GM10266 (cell line): ENCODE measurements around the gene SIK2.

Experiments used
- DNase-seq: peaks from one replicate; pipeline ENCODE4 v3.0.0; 2012; ENCODE audit errors: extremely low spot score
- CTCF ChIP-seq: IDR thresholded peaks from 2 replicates; pipeline ENCODE4 v1.5.1; 2012; ENCODE audit warnings: mild to moderate bottlenecking, low read depth; ENCODE audit not compliant: control insufficient read depth, insufficient read depth; ENCODE audit errors: missing control alignments

SIK2 gene

DNA sequence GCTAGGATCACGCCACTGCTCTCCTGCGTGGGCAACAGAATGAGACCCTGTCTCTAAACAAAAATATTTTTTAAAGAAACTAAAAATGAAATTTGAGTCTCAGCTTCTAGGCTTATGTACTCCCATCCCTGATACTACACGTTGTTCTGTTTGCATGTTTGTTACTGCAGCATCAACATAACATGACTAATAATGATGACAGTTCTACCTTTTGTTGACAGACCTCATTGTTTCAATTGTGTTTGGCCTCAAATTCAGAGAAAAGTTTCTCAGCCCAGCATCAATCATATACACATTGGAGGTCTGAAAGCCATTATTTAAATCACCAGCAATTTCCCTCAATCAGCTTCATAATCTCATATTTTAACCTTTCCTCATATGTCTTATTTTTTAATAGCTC is 40.9 kb upstream of the SIK2 start:
- no peak for TF ChIP-seq CTCF

DNA sequence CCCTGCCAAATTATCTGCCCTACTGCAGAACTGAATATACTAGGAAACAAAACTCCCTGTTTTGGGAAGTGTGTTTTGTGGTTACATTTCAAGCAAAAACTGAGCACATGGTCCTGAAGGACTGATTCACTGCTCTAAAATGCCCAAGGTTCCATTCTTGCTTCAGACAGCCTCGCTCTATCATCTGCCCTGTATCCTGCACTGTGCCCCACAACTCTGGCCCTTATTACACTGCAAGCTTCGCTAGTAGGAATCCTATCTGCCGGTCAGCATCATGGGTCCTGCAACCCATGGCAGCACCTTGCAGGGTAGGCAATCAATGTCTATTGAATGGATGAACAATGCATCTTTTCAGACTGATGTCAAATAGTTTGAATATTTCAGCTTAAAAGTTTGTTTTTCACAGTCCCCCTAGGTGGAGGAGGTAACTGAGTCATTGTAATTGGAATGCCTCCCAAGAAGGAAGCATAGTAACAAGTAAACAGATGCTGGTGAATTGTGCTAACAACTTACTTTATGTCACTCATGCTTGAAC is 40.4 kb upstream of the SIK2 start:
- no peak for TF ChIP-seq CTCF
- DNase-seq, result no peak

More for the DNA sequence above, 40.9 kb upstream of the SIK2 start:
- DNase-seq, result no peak

DNA sequence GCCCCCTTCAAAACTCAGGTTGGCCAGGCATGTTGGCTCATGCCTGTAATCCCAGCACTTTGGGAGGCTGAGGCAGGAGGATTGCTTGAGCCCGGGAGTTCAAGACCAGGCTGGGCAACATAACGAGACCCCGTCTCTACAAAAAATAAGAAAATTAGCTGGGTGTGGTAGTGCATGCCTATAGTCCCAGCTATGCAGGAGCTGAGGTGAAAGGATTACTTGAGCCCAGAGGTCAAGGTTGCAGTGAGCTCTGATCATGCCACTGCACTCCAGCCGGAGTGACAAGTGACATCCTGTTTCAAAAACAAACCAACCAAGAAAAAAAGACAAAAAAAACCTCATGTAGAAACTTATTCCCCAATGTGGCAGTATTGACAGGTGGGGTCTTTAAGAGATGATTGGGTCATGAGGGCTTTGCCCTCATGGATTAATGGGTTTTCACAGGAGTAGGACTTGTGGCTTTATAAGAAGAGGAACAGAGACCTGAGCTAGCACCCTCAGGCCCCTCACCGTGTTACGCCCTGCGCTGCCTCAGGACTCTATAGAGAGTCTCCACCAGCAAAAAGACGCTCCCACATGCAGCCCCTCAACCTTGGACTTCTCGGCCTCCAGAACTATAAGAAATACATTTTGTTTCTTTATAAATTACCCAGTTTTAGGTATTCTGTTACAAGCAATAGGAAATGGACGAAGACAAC is 39.4 kb upstream of the SIK2 start:
- TF ChIP-seq CTCF, result no peak
- DNase-seq, result no peak

DNA sequence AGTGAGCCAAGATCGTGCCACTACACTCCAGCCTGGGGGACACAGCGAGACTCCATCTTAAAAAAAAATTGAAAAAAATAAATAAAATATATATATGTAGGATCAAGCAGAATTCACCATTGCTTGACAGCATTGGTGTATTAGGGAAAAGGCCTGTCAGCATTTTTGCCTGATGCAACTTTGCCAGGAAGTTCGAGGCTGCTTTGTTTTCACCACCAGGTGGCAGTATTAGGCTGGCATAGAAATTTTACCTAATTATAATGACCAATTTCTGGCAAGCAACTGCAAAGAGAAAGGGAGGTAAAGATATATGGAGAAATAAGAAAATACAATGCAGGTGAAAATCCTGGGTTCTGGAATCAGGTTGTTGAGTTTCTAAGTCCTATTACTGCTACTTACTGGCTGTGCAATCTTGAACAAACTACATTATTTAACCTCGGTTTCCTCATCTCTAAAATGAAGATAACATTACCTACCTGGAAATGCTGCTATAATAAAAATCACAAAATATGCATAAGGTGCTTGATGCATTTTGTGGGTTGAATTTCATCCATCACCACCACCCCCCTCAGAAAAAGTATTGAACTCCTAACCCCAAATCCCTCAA is 37.0 kb upstream of the SIK2 start:
- peak; percentile 47 for DNase-seq
- TF ChIP-seq CTCF, result peak; percentile 79

DNA sequence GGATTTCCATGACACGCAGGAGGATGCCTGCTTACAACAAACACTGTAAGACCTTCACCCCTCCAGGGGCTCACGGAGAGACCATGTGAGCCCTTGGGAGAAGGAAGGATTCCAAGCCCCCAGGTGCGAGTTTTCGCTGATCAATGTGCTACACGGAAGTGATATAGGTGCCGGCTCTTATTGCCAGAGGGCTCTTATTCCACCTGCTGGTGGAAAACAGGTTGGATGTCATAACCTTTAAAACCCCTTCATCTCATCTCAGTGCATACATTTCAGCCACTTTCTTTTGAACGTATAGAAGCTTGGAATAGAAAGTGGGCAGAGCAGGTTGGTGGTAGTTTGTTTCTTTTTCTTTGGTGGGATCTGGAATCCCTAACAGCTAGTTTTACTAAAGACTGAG is 35.9 kb upstream of the SIK2 start:
- no peak for DNase-seq
- TF ChIP-seq CTCF, result no peak

- no peak for TF ChIP-seq CTCF
- DNase-seq, result no peak
Observed at GRCh38 chr11:111569476-111569875, 32.8 kb upstream of the SIK2 start.

DNA sequence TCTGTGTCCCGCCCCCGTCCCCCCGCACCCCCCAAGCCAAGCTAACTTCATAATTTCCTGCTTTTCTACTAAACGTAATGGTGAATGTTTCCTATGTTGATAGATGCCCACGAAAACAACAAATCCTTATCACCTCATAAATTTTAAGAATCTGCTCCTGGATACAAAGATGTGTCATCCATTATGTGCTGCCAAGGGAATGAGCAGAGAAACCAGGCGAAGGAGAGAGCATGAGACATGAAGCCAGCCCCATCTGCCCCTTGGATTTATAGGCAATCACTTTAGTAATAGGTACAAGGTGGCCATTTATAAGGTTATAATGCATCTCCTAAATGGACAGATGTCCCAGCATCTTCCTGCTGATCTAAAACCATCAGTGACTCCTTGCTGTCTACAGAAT is 31.5 kb upstream of the SIK2 start:
- no peak for TF ChIP-seq CTCF

More for the DNA sequence above, 31.5 kb upstream of the SIK2 start:
- DNase-seq, result no peak
